K562 (cell line): Measurements from ENCODE around the gene TTC33. TPM values are rescaled to one million over a fixed set of nuclear protein-coding genes. Genes with fewer than 3 reads are reported as not detected.

Source experiments
- ARNT ChIP-seq, 2 experiments: fragments of 450-650 bp; IDR thresholded peaks; 2 replicates each; pipeline ENCODE4 v1.6.1; 2016; ENCODE audit warnings: mild to moderate bottlenecking in 1 of 2
- CBFA2T3 ChIP-seq: fragments of 450-650 bp; IDR thresholded peaks from 2 replicates; pipeline ENCODE4 v1.6.1; 2017
- CXXC5 ChIP-seq: fragments of 250-450 bp; sonication (Bioruptor Pico); IDR thresholded peaks from 2 replicates; pipeline ENCODE4 v1.8.0; 2022; ENCODE audit warnings: inconsistent platforms, mild to moderate bottlenecking, moderate library complexity
- MEF2D ChIP-seq: conservative IDR thresholded peaks from 2 replicates; pipeline ENCODE4 v1.6.1; 2016; ENCODE audit warnings: low read depth, missing genetic modification characterization, missing compliant biosample characterization
- SPI1 ChIP-seq: IDR thresholded peaks from 2 replicates; pipeline ENCODE4 v1.6.1; 2011; ENCODE audit warnings: low read depth, low read length, control low read depth, borderline replicate concordance
- TCFL5 ChIP-seq: fragments of 250-450 bp; sonication (Bioruptor Pico); conservative IDR thresholded peaks from 2 replicates; pipeline ENCODE4 v1.6.1; 2021; ENCODE audit warnings: mild to moderate bottlenecking, moderate library complexity, matching md5 sums
- XRCC5 ChIP-seq: fragments of 200-400 bp; formaldehyde crosslinking; IDR thresholded peaks from 2 replicates; pipeline ENCODE4 v1.6.1; 2017; ENCODE audit warnings: low read depth, mild to moderate bottlenecking, low read length
- ZNF12 ChIP-seq: sonication (generic); formaldehyde crosslinking; IDR thresholded peaks from 2 replicates; pipeline ENCODE4 v1.4.0; 2020; ENCODE audit warnings: mild to moderate bottlenecking, missing genetic modification reagents
- ZNF445 ChIP-seq: fragments of 250-450 bp; sonication (Bioruptor Pico); IDR thresholded peaks from 2 replicates; pipeline ENCODE4 v1.4.0; 2020; ENCODE audit warnings: low read depth, mild to moderate bottlenecking, moderate library complexity
- ZZZ3 ChIP-seq: fragments of 450-650 bp; IDR thresholded peaks from 2 replicates; pipeline ENCODE4 v1.6.1; 2016; ENCODE audit warnings: antibody characterized with exemption, mild to moderate bottlenecking, moderate library complexity
- polyA plus RNA-seq, 8 experiments: library from polyadenylated mRNA; depleted of rRNA in 4 of 8; stranded (reverse) in 5 of 8; unstranded in 3 of 8; fragments of >200 nt; fragmentation: Nextera tagmentation in 2 of 8; fragmentation: Illumina TruSeq in 1 of 8; extraction: Ambion mirVana in 2 of 8; extraction: Trizol in 1 of 8; gene quantifications; 2 replicates each; pipeline versions ENCODE4 v1.2.1 to v1.2.3, GENCODE V29; 2011 to 2014; ENCODE audit warnings: inconsistent platforms in 1 of 8, missing spikeins in 1 of 8
- total RNA-seq, 7 experiments: library from RNA; depleted of rRNA in 6 of 7; stranded (reverse); fragments of >200 nt in 6 of 7; fragmentation: Illumina TruSeq in 2 of 7; extraction: Trizol in 2 of 7; gene quantifications; 2 replicates each; pipeline versions ENCODE4 v1.2.1 to v1.2.3, GENCODE V29; 2011 to 2021; ENCODE audit warnings: low replicate concordance in 1 of 7
- TF ChIP-seq, protein P1 (sequence below), 2 experiments: fragments of 450-650 bp; IDR thresholded peaks; 2 replicates each; pipeline ENCODE4 v1.6.1; 2016; ENCODE audit warnings: mild to moderate bottlenecking in 2 of 2, borderline replicate concordance in 1 of 2, low read depth in 1 of 2, moderate library complexity in 1 of 2
- TF ChIP-seq, protein P2 (sequence below): fragments of 250-450 bp; sonication (Bioruptor Pico); IDR thresholded peaks from 2 replicates; pipeline ENCODE4 v1.5.0; 2021; ENCODE audit warnings: mild to moderate bottlenecking, borderline replicate concordance
- TF ChIP-seq, protein P3 (sequence below), 3 experiments: IDR thresholded peaks in 2 of 3; conservative IDR thresholded peaks in 1 of 3; 2 replicates each; pipeline ENCODE4 v1.5.1; 2011 to 2012; ENCODE audit warnings: low read length in 3 of 3, mild to moderate bottlenecking in 3 of 3, control low read depth in 2 of 3, improper control_type of control experiment in 1 of 3, inconsistent platforms in 1 of 3, low read depth in 1 of 3, mixed read lengths in 1 of 3, moderate library complexity in 1 of 3; ENCODE audit not compliant: insufficient read depth in 2 of 3

TTC33 gene
- total and polyA plus RNA-seq, 9 of the 15 experiments (the other 6 are each of a cell fraction or from before 2014, with no cell fraction given) = 11.5 to 24.9 (median 21.1) TPM

DNA sequence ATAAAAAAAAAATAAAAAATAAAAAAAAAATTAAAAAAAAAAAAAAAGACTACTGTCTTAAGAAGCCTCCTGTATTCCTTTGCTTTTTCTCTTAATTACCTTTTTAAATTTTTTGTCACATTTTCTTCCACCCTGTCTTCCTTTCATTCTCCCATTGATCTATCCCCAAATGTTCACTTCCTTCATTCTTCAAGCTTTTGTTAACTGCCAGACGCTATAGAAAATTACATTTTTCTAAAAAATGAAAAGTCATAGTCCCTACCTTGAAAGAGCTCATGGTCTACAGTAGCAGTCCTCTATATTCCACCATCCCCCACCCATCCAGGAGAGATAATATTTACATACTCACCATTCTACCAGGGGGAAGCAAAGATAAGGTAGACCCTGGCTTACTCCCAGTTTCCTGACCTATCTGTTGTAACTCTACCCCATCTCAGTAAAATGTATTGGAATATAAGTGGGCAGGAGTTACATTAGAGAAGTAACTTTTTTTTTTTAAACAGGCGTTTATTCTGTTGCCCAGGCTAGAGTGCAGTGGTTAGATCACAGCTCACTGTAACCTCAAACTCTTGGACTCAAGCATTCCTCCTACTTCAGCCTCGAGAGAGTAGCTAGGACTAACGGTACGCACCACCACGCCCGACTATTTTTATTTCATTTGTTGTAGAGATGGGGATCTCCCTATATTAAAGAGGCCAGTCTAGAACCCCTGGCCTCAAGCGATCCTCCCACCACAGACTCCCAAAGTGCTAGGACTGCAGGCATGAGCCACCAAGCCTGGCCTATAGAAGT, 46.2 kb upstream of the TTC33 start (continued):
- TF ChIP-seq, protein P1, sequence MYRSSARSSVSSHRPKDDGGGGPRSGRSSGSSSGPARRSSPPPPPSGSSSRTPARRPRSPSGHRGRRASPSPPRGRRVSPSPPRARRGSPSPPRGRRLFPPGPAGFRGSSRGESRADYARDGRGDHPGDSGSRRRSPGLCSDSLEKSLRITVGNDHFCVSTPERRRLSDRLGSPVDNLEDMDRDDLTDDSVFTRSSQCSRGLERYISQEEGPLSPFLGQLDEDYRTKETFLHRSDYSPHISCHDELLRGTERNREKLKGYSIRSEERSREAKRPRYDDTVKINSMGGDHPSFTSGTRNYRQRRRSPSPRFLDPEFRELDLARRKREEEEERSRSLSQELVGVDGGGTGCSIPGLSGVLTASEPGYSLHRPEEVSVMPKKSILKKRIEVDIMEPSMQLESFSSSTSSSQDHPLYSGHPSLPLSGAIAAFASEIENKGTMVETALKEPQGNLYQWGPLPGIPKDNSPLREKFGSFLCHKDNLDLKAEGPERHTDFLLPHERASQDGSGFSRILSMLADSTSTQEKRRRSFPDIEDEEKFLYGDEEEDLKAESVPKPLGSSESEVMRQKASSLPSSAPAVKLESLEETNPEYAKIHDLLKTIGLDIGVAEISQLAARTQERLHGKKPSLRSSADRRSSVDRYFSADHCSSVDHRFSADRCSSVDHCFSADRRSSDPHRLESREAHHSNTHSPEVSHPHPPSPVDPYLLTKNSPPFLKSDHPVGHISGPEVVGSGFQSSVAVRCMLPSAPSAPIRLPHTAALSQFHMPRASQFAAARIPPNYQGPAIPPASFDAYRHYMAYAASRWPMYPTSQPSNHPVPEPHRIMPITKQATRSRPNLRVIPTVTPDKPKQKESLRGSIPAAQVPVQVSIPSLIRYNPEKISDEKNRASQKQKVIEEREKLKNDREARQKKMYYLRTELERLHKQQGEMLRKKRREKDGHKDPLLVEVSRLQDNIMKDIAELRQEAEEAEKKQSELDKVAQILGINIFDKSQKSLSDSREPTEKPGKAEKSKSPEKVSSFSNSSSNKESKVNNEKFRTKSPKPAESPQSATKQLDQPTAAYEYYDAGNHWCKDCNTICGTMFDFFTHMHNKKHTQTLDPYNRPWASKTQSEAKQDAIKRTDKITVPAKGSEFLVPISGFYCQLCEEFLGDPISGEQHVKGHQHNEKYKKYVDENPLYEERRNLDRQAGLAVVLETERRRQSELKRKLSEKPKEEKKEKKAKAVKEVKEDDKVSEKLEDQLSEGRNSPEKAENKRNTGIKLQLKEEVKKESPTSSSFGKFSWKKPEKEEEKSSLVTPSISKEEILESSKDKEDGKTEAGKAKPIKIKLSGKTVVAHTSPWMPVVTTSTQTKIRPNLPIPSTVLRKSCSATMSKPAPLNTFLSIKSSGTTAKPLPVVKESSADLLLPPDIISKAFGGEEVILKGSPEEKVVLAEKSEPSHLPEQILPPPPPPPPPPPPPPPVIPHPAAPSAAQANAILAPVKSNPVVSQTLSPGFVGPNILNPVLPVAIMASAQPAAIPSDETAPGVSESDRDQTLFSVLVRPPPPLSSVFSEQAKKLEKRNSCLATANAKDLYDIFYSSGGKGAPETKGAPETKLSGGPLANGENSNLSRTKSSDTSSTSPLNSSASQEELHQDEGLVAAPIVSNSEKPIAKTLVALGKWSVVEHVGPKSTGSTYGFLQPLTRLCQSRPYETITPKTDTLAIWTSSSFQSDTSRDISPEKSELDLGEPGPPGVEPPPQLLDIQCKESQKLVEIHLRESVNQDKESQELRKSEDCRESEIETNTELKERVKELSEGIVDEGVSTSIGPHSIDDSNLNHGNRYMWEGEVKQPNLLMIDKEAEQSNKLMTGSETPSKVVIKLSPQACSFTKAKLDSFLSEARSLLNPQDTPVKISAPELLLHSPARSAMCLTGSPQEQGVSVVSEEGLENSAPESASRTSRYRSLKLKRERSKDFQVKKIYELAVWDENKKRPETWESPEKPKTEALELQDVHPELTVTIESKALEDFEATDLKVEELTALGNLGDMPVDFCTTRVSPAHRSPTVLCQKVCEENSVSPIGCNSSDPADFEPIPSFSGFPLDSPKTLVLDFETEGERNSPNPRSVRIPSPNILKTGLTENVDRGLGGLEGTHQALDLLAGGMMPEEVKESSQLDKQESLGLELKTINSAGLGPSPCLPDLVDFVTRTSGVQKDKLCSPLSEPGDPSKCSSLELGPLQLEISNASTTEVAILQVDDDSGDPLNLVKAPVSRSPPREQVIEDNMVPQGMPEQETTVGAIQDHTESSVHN (IDR thresholded peaks at IDR 0.05; ENCODE audit: borderline replicate concordance in 1 of 2, low read depth in 1 of 2) = peak in 1 of 2 experiments; percentile 99; a peak in 2 of 4 replicates
- no peak for TF ChIP-seq ZZZ3
- TF ChIP-seq, protein P2, sequence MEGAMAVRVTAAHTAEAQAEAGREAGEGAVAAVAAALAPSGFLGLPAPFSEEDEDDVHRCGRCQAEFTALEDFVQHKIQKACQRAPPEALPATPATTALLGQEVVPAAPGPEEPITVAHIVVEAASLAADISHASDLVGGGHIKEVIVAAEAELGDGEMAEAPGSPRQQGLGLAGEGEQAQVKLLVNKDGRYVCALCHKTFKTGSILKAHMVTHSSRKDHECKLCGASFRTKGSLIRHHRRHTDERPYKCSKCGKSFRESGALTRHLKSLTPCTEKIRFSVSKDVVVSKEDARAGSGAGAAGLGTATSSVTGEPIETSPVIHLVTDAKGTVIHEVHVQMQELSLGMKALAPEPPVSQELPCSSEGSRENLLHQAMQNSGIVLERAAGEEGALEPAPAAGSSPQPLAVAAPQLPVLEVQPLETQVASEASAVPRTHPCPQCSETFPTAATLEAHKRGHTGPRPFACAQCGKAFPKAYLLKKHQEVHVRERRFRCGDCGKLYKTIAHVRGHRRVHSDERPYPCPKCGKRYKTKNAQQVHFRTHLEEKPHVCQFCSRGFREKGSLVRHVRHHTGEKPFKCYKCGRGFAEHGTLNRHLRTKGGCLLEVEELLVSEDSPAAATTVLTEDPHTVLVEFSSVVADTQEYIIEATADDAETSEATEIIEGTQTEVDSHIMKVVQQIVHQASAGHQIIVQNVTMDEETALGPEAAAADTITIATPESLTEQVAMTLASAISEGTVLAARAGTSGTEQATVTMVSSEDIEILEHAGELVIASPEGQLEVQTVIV = no peak
- 0 out of 2 replicates have a peak, but pooled peaks have one; percentile 39 for TF ChIP-seq MEF2D (tag)
- TF ChIP-seq CXXC5 = no peak
- TF ChIP-seq XRCC5 = 0 out of 2 replicates have a peak, but pooled peaks have one; percentile 18
- TF ChIP-seq ZNF12 (CRISPR knock-in tag) = no peak
- no peak for TF ChIP-seq ZNF445 (CRISPR knock-in tag)
- no peak for TF ChIP-seq TCFL5 (CRISPR knock-in tag)
- TF ChIP-seq, protein P3, sequence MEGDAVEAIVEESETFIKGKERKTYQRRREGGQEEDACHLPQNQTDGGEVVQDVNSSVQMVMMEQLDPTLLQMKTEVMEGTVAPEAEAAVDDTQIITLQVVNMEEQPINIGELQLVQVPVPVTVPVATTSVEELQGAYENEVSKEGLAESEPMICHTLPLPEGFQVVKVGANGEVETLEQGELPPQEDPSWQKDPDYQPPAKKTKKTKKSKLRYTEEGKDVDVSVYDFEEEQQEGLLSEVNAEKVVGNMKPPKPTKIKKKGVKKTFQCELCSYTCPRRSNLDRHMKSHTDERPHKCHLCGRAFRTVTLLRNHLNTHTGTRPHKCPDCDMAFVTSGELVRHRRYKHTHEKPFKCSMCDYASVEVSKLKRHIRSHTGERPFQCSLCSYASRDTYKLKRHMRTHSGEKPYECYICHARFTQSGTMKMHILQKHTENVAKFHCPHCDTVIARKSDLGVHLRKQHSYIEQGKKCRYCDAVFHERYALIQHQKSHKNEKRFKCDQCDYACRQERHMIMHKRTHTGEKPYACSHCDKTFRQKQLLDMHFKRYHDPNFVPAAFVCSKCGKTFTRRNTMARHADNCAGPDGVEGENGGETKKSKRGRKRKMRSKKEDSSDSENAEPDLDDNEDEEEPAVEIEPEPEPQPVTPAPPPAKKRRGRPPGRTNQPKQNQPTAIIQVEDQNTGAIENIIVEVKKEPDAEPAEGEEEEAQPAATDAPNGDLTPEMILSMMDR (IDR thresholded peaks at IDR 0.05 in 2 of 3, conservative IDR thresholded peaks at IDR 0.05 in 1 of 3; ENCODE audit: insufficient read depth in 2 of 3, low read depth in 1 of 3, low read length in 3 of 3) = no peak
- peak; percentile 84 to 88 for TF ChIP-seq ARNT (IDR thresholded peaks at IDR 0.05)
- no peak for TF ChIP-seq SPI1
- TF ChIP-seq CBFA2T3 = peak; percentile 95
